ENCODE results near the gene PRSS1. TPM values are rescaled to one million over a fixed set of nuclear protein-coding genes. Genes with fewer than 3 reads are reported as not detected.
"Not testable (repeated sequence)": the region's sequence is repeated elsewhere in the genome, so short reads cannot be mapped to it uniquely, and the experiment has no call there.

PRSS1 gene
- total RNA-seq, 4 donors from 2014 or later: not detected

GRCh38 chr7:142773937-142774744, 24.9 kb downstream of the PRSS1 start:
- Histone ChIP-seq H3K36me3 (no peaks in the 10 kb centered on the region), H3K4me1 (peaks cover 0 to 5% (median 0%) of the 10 kb centered on the region in 4 donors), H3K27me3 (no peaks in the 10 kb centered on the region), H3K9me3 (peaks cover 0 to 3% (median 0%) of the 10 kb centered on the region in 4 donors), H3K27ac (no peak overlapping the region), H3K4me3 (no peak overlapping the region)
- no peak for TF ChIP-seq POLR2A (IDR thresholded peaks at IDR 0.05)
- no peak for TF ChIP-seq CTCF (IDR thresholded peaks at IDR 0.05)
- no peak for DNase-seq

GRCh38 chr7:142774826-142775225, 25.6 kb downstream of the PRSS1 start:
- Histone ChIP-seq H3K27me3 (no peaks in the 10 kb centered on the region), H3K36me3 (no peaks in the 10 kb centered on the region), H3K9me3 (peaks cover 0 to 3% (median 0%) of the 10 kb centered on the region in 4 donors), H3K4me1 (peaks cover 0 to 5% (median 0%) of the 10 kb centered on the region in 4 donors), H3K27ac (no peak overlapping the region), H3K4me3 (no peak overlapping the region)
- DNase-seq: no peak
- TF ChIP-seq POLR2A (IDR thresholded peaks at IDR 0.05) (no peak), CTCF (IDR thresholded peaks at IDR 0.05) (no peak)

- not testable (repeated sequence) for H3K27ac ChIP-seq, H3K9me3 ChIP-seq, DNase-seq, H3K4me3 ChIP-seq, H3K4me1 ChIP-seq, H3K27me3 ChIP-seq, H3K36me3 ChIP-seq
Measured at GRCh38 chr7:142775351-142776115, 26.3 kb downstream of the PRSS1 start.

- H3K27ac ChIP-seq: no peak overlapping the region
- no peaks in the 10 kb centered on the region for H3K36me3 ChIP-seq
- DNase-seq: no peak
- H3K4me1 ChIP-seq: no peaks in the 10 kb centered on the region
- TF ChIP-seq POLR2A (IDR thresholded peaks at IDR 0.05) (no peak), CTCF (IDR thresholded peaks at IDR 0.05) (no peak)
- no peaks in the 10 kb centered on the region for H3K27me3 ChIP-seq
- no peak overlapping the region for H3K4me3 ChIP-seq
- H3K9me3 ChIP-seq: peaks cover 0 to 3% (median 0%) of the 10 kb centered on the region in 4 donors
Measured at GRCh38 chr7:142776206-142776844, 27.1 kb downstream of the PRSS1 start.

- H3K27me3 ChIP-seq, DNase-seq, H3K4me1 ChIP-seq, H3K4me3 ChIP-seq, H3K36me3 ChIP-seq, H3K9me3 ChIP-seq, H3K27ac ChIP-seq: not testable (repeated sequence)
Measured at GRCh38 chr7:142776845-142777225, 27.6 kb downstream of the PRSS1 start.

GRCh38 chr7:142777318-142777717, 28.0 kb downstream of the PRSS1 start:
- Histone ChIP-seq H3K4me3 (no peak overlapping the region), H3K36me3 (no peaks in the 10 kb centered on the region), H3K27me3 (no peaks in the 10 kb centered on the region), H3K27ac (no peak overlapping the region), H3K4me1 (no peaks in the 10 kb centered on the region), H3K9me3 (peaks cover 0 to 3% (median 0%) of the 10 kb centered on the region in 4 donors)
- TF ChIP-seq CTCF (IDR thresholded peaks at IDR 0.05): no peak
- no peak for DNase-seq

Data from Peyer's patch (tissue), 4 donors.